ENCODE data around the gene IFIT5.

- TF ChIP-seq CTCF (conservative IDR thresholded peaks at IDR 0.05) (no peak), ZFX (IDR thresholded peaks at IDR 0.05) (no peak)
These were observed 39.6 kb upstream of the IFIT5 start for GRCh38 chr10:89374713-89375141.
